Transverse colon (tissue), 4 donors: ENCODE results near the gene ETV6.

Experiments used
- EP300 ChIP-seq: sonication (generic); formaldehyde crosslinking; IDR thresholded peaks from one replicate; pipeline ENCODE4 v1.6.1; 2017; ENCODE audit warnings: antibody characterized with exemption, low read depth
- POLR2A ChIP-seq: fragments of 450-650 bp; IDR thresholded peaks from one replicate; pipeline ENCODE4 v1.6.1; 2016; ENCODE audit warnings: antibody characterized with exemption, mild to moderate bottlenecking, moderate library complexity
- POLR2AphosphoS5 ChIP-seq, 3 donors: sonication (generic); formaldehyde crosslinking; IDR thresholded peaks; one replicate each; pipeline ENCODE4 v1.6.1; 2016; ENCODE audit warnings: antibody characterized with exemption in 3 of 3
- TF ChIP-seq, protein P1 (sequence below), 5 experiments: fragments of 200-600 bp in 3 of 5; fragments of 450-650 bp in 2 of 5; sonication (generic) in 3 of 5; IDR thresholded peaks; 1 replicate in 2 of 5; 2 replicates in 3 of 5; pipeline ENCODE4 v1.5.1; 2016 to 2017; ENCODE audit warnings: antibody characterized with exemption in 5 of 5, inconsistent platforms in 3 of 5, mild to moderate bottlenecking in 2 of 5, moderate library complexity in 1 of 5

DNA sequence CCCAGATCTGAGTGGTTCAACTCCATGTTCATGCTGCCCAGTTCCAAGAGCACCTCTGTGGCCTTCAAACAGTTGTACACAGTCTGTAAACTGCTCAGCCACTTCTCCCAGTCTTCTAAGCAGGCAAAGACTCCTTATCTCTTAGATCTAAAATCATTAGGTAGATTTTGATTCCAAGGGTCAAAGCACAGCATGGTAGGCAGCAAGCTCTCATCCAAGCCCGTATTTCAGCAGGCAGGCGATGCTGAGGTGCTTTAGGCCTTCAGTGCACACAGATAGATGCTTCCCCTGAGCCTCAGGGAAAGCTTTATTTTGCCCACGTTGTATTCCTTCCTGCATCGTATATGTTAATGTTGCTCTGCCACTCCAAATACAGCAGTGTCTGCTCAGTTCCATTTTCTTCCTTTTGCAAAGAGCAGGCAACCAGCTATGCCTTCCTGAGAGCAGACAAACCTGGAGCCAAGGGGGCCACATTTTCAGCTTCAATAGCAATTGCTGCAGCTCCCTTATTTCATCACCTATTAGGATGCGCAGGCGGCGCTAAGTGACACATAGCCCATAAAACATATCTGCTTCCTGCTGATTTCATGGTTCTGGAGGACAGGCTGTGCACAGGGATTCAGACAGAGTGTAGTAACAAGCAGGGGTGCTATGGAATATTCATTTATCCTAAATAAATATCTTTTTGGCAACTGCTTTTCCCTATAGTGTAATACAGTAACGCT is 67.5 kb downstream of the ETV6 start:
- TF ChIP-seq POLR2AphosphoS5 (IDR thresholded peaks at IDR 0.05), result peak in 1 of 3 donors; percentile 10
- TF ChIP-seq, protein P1, sequence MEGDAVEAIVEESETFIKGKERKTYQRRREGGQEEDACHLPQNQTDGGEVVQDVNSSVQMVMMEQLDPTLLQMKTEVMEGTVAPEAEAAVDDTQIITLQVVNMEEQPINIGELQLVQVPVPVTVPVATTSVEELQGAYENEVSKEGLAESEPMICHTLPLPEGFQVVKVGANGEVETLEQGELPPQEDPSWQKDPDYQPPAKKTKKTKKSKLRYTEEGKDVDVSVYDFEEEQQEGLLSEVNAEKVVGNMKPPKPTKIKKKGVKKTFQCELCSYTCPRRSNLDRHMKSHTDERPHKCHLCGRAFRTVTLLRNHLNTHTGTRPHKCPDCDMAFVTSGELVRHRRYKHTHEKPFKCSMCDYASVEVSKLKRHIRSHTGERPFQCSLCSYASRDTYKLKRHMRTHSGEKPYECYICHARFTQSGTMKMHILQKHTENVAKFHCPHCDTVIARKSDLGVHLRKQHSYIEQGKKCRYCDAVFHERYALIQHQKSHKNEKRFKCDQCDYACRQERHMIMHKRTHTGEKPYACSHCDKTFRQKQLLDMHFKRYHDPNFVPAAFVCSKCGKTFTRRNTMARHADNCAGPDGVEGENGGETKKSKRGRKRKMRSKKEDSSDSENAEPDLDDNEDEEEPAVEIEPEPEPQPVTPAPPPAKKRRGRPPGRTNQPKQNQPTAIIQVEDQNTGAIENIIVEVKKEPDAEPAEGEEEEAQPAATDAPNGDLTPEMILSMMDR (IDR thresholded peaks at IDR 0.05), result no peak
- no peak for TF ChIP-seq POLR2A
- no peak for TF ChIP-seq EP300
